SK-N-SH (cell line): ENCODE data around the gene ELP4. TPM values are rescaled to one million over a fixed set of nuclear protein-coding genes. Genes with fewer than 3 reads are reported as not detected.
A peak's percentile ranks its signal among the peaks of the same experiment; 100 is the strongest.

Experiments used
- CTCF ChIA-PET: fragments of 300-600, 350-600 bp; formaldehyde crosslinking; extraction: SDS; loops from one replicate; lab custom pipeline; 2021; lab: Yijun Ruan, JAX
- POLR2A ChIA-PET: fragments of 350-600 bp; sonication (Branson Sonifier 250); formaldehyde crosslinking; extraction: SDS; loops from one replicate; lab custom pipeline; 2020; ENCODE audit warnings: antibody characterized with exemption, inconsistent platforms; lab: Yijun Ruan, JAX
- DNase-seq: peaks from one replicate; pipeline ENCODE4 v3.0.0; 2012
- H2AFZ ChIP-seq: fragments of 200-600 bp; sonication (generic); 2 replicates; pipeline ENCODE4 v1.8.1; 2016; ENCODE audit warnings: antibody characterized with exemption, mild to moderate bottlenecking, low read depth
- H3F3A ChIP-seq: fragments of 200-600 bp; sonication (generic); replicated peaks from 2 replicates; pipeline ENCODE3; 2016; ENCODE audit warnings: antibody characterized with exemption, mild to moderate bottlenecking; ENCODE audit not compliant: insufficient read depth
- H3K27ac ChIP-seq, 2 experiments: fragments of 200-500 bp in 1 of 2; fragments of 200-600 bp in 1 of 2; sonication (Bioruptor generic) in 1 of 2; sonication (generic), shearing (Covaris generic) in 1 of 2; 2 replicates each; pipeline versions ENCODE4 v1.5.1 to v1.6.1; 2014 to 2016; ENCODE audit warnings: low read depth in 2 of 2, inconsistent platforms in 1 of 2, low read length in 1 of 2, mild to moderate bottlenecking in 1 of 2, mixed read lengths in 1 of 2
- H3K27me3 ChIP-seq: fragments of 200-600 bp; sonication (generic), shearing (Covaris generic); 2 replicates; pipeline ENCODE4 v1.6.1; 2016; ENCODE audit warnings: mixed run types; ENCODE audit not compliant: insufficient read depth
- H3K36me3 ChIP-seq, 2 experiments: fragments of 200-500 bp in 1 of 2; fragments of 200-600 bp in 1 of 2; sonication (Bioruptor generic) in 1 of 2; sonication (generic) in 1 of 2; replicated peaks in 1 of 2; 2 replicates each; pipeline versions ENCODE3 to v1.5.1; 2014 to 2016; ENCODE audit warnings: low read length in 1 of 2, mild to moderate bottlenecking in 1 of 2; ENCODE audit not compliant: insufficient read depth in 2 of 2, control insufficient read depth in 1 of 2
- H3K4me1 ChIP-seq, 2 experiments: fragments of 200-500 bp in 1 of 2; fragments of 200-600 bp in 1 of 2; sonication (Bioruptor generic) in 1 of 2; sonication (generic), shearing (Covaris generic) in 1 of 2; 2 replicates each; pipeline versions ENCODE4 v1.5.1 to v1.6.1; 2014 to 2016; ENCODE audit warnings: low read depth in 1 of 2, low read length in 1 of 2, mixed run types in 1 of 2; ENCODE audit not compliant: insufficient read depth in 2 of 2, control insufficient read depth in 1 of 2
- H3K4me2 ChIP-seq: fragments of 200-600 bp; sonication (generic), shearing (Covaris generic); 2 replicates; pipeline ENCODE4 v1.6.1; 2017; ENCODE audit warnings: mixed run types
- H3K4me3 ChIP-seq, 2 experiments: fragments of 200-500 bp in 1 of 2; fragments of 200-600 bp in 1 of 2; sonication (Bioruptor generic) in 1 of 2; sonication (generic), shearing (Covaris generic) in 1 of 2; 2 replicates each; pipeline versions ENCODE4 v1.5.1 to v1.8.1; 2014 to 2016; ENCODE audit warnings: low read depth in 2 of 2, inconsistent platforms in 1 of 2, low read length in 1 of 2, mild to moderate bottlenecking in 1 of 2, mixed read lengths in 1 of 2, moderate library complexity in 1 of 2
- H3K79me2 ChIP-seq: fragments of 200-600 bp; sonication (generic); 2 replicates; pipeline ENCODE4 v1.8.1; 2017; ENCODE audit warnings: mild to moderate bottlenecking; ENCODE audit not compliant: insufficient read depth
- H3K9ac ChIP-seq: fragments of 200-600 bp; sonication (generic); 2 replicates; pipeline ENCODE4 v1.6.1; 2017; ENCODE audit warnings: mixed run types
- H3K9me2 ChIP-seq: fragments of 200-600 bp; sonication (generic); 2 replicates; pipeline ENCODE4 v1.6.1; 2017; ENCODE audit warnings: mixed run types
- H3K9me3 ChIP-seq: fragments of 200-600 bp; sonication (generic); 2 replicates; pipeline ENCODE4 v1.6.1; 2017; ENCODE audit warnings: mixed run types, mild to moderate bottlenecking, moderate library complexity
- H4K20me1 ChIP-seq: fragments of 200-600 bp; sonication (generic); 2 replicates; pipeline ENCODE4 v1.6.1; 2017; ENCODE audit warnings: mild to moderate bottlenecking, mixed run types; ENCODE audit not compliant: insufficient read depth
- CHD2 ChIP-seq: fragments of 150-350 bp; IDR thresholded peaks from 2 replicates; pipeline ENCODE4 v1.6.1; 2018; ENCODE audit warnings: low read length; ENCODE audit not compliant: partially characterized antibody
- CTCF ChIP-seq: fragments of 200-600 bp; sonication (generic); IDR thresholded peaks from 2 replicates; pipeline ENCODE4 v1.6.1; 2017; ENCODE audit warnings: antibody characterized with exemption, mild to moderate bottlenecking, moderate library complexity
- ELF1 ChIP-seq: IDR thresholded peaks from 2 replicates; pipeline ENCODE4 v1.4.0; 2012
- FOSL2 ChIP-seq: IDR thresholded peaks from 2 replicates; pipeline ENCODE4 v1.4.0; 2012; ENCODE audit warnings: low read depth, mild to moderate bottlenecking, moderate library complexity, borderline replicate concordance
- FOXJ3 ChIP-seq: sonication (generic); formaldehyde crosslinking; IDR thresholded peaks from 2 replicates; pipeline ENCODE4 v1.5.1; 2020; ENCODE audit warnings: mild to moderate bottlenecking, missing genetic modification reagents
- MEF2A ChIP-seq: IDR thresholded peaks from 2 replicates; pipeline ENCODE4 v1.4.0; 2012; ENCODE audit warnings: low read depth, borderline replicate concordance
- RAD21 ChIP-seq: IDR thresholded peaks from 2 replicates; pipeline ENCODE4 v1.6.1; 2012; ENCODE audit warnings: mild to moderate bottlenecking, low read length
- SIN3A ChIP-seq: IDR thresholded peaks from 2 replicates; pipeline ENCODE4 v1.6.1; 2012; ENCODE audit warnings: low read depth, mild to moderate bottlenecking, low read length, moderate library complexity, borderline replicate concordance
- TAF1 ChIP-seq: IDR thresholded peaks from 2 replicates; pipeline ENCODE4 v1.6.1; 2012; ENCODE audit warnings: low read depth, mild to moderate bottlenecking, low read length, moderate library complexity, borderline replicate concordance
- WGBS: methylation state at CpG from one replicate; pipeline ENCODE4 v1.1.6; 2017; ENCODE audit warnings: low lambda C conversion rate; 5-methylcytosine and 5-hydroxymethylcytosine counted together
- polyA plus RNA-seq, 3 experiments: library from polyadenylated mRNA; depleted of rRNA; stranded (reverse); fragments of >200 nt; gene quantifications; 2 replicates each; pipeline ENCODE4 v1.2.3, GENCODE V29; 2012

Gene ELP4
- polyA plus RNA-seq, 1 of the 3 experiments (the other 2 are of a cell fraction) = 7.0 TPM

DNA sequence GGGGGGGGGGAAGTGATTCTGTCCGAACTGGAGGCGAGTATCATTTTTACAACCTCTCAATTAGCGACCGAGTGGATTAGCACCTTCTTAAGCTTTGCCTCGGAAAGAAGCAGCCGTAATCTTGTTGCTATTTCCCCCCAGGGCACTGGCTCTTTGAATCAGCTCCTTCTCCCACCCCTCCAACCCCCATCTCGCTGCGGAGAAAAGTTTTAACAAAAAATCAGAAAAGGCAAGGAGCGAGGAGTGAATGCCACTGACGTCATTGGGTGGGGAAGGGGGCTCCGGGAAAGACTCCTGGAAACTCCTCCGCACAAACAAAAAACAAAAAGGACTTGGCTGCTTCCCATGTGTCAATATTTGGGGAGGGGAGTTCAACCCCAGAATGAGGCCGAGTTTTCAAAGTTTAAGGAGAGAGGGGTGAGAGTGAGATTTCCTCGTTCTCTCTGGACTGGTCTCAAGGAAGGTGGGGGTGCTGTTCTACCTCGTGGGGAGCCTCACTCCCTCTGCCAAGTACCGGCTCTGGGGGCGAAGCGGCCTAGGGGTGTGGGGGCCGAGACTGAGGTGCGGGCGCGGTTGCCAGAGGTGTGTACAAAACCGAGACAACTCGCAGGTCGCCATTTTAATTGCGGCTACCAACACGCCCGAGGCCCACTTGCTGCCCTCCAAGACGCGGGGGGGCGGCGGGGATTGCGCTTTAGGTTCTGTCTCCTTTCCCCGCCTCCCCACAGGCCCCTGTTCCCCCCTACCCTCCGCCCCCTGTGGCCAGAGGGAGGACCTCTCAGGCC lies 304.0 kb downstream of the ELP4 start (continued):
- TF ChIP-seq FOXJ3 (CRISPR knock-in tag) (no peak), TAF1 (no peak)

DNA sequence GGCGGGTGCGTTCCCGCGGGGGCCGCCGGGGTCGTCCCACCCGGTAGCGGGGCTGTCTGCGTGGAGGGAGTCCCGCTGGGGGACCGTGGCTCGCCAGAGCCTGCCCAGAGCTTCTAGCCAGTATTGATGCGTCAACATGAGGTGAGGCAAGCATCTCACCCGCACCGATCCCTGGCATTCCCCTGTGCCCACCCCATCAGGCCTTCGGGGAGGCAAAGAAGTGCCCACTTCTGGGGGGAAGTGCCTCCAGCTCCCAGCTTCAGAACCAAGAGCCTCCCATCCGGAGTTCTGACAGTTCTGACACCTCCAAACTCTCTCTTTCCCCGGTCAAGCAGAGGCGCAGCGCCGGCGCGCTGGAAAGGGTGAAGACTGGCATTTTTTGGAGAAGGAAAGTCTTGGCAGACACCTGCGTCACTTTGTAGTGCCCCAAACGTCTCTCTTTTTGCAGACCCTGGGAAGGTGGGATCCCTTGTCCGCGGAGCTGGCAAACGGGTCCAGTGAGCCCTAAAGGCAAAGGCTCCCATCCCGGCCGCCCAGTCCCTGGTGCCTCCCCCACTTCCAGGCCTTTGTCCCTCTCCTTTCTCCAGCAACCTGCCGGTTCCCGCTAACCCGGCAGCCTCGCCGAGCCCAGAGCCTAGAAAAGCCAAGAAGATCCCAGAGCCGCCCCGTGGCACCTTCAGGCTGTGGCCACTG lies 304.8 kb downstream of the ELP4 start:
- POLR2A ChIA-PET = no interaction called here

More for the DNA sequence above, 304.8 kb downstream of the ELP4 start:
- H3K4me3 ChIP-seq = no peak overlapping the region
- H3K36me3 ChIP-seq = no peaks in the 10 kb centered on the region
- H3K4me1 ChIP-seq = peaks cover 6 to 30% of the 10 kb centered on the region in 2 experiments; a peak in 2 of 4 replicates
- no peaks in the 10 kb centered on the region for H3K9me3 ChIP-seq
- no peaks in the 10 kb centered on the region for H3F3A ChIP-seq
- H3K27ac ChIP-seq = no peak overlapping the region
- H3K27me3 ChIP-seq = peaks cover 98% of the 10 kb centered on the region
- H2AFZ ChIP-seq = no peak overlapping the region
- CTCF ChIA-PET = no interaction called here
- 18% methylated on average over 13 of the region's 38 CpGs for WGBS
- peaks cover 25% of the 10 kb centered on the region for H4K20me1 ChIP-seq
- peak; percentile 48 for DNase-seq
- H3K79me2 ChIP-seq = no peaks in the 10 kb centered on the region
- TF ChIP-seq SIN3A (no peak), FOSL2 (no peak), MEF2A (no peak), CTCF (no peak), RAD21 (no peak), ELF1 (no peak), CHD2 (no peak)
- H3K4me2 ChIP-seq = no peak overlapping the region
- H3K9ac ChIP-seq = no peak overlapping the region
- H3K9me2 ChIP-seq = no peaks in the 10 kb centered on the region
